Measurements from ENCODE around the gene CFAP126.
"Not testable (repeated sequence)": the region's sequence is repeated elsewhere in the genome, so short reads cannot be mapped to it uniquely, and the experiment has no call there.

DNA sequence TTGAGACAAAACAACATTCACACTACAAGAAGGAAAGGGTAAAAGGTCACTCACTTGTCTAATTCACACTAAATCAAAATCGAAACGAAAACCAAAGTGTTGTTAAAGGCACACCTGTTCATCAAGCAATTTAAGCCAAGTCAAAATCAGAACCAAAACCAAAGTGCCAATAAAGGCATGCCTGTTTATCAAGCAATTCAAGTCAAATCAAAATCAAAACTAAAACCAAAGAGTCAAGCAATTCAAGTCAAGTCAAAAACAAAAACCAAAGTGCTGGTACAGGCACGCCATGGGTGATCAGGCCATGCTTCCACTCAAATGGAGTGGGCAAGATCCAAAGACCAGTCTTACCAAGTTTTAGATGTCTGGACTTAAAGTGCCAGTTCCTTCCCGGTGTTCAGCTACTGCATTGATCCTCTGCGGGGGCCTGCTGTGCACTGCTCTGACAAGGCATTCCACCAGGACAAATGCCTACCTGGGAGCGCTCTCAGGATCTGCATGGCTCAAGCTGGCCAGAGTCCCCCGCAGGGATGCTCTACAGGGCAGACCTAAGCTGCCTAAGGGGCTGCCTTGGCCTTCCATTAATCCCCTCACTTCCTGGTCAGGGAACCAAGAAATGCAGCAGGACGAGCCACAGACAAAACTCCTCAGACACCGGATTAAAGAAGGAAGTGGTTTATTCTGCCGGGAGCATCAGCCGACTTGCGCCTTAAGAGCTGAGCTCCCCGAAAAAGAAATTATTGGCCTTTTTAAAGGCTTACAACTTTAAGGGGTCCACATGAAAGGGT lies 42.4 kb upstream of the CFAP126 start:
- TF ChIP-seq, protein P1, sequence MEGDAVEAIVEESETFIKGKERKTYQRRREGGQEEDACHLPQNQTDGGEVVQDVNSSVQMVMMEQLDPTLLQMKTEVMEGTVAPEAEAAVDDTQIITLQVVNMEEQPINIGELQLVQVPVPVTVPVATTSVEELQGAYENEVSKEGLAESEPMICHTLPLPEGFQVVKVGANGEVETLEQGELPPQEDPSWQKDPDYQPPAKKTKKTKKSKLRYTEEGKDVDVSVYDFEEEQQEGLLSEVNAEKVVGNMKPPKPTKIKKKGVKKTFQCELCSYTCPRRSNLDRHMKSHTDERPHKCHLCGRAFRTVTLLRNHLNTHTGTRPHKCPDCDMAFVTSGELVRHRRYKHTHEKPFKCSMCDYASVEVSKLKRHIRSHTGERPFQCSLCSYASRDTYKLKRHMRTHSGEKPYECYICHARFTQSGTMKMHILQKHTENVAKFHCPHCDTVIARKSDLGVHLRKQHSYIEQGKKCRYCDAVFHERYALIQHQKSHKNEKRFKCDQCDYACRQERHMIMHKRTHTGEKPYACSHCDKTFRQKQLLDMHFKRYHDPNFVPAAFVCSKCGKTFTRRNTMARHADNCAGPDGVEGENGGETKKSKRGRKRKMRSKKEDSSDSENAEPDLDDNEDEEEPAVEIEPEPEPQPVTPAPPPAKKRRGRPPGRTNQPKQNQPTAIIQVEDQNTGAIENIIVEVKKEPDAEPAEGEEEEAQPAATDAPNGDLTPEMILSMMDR (IDR thresholded peaks at IDR 0.05; ENCODE audit: low read depth, low read length): not testable (repeated sequence)
- TF ChIP-seq, protein P2, sequence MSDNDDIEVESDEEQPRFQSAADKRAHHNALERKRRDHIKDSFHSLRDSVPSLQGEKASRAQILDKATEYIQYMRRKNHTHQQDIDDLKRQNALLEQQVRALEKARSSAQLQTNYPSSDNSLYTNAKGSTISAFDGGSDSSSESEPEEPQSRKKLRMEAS (IDR thresholded peaks at IDR 0.05; ENCODE audit: low read depth, low read length): not testable (repeated sequence)
- TF ChIP-seq POLR2A (IDR thresholded peaks at IDR 0.05; ENCODE audit: extremely low read depth, insufficient read length); MYC (IDR thresholded peaks at IDR 0.05; ENCODE audit: low read depth, low read length): not testable (repeated sequence)
